ENCODE results near the gene RASAL2. TPM values are rescaled to one million over a fixed set of nuclear protein-coding genes. Genes with fewer than 3 reads are reported as not detected.
"Not testable (repeated sequence)": the region's sequence is repeated elsewhere in the genome, so short reads cannot be mapped to it uniquely, and the experiment has no call there.

Gene RASAL2
- total RNA-seq, 1 donor from 2014 or later: 17.3 TPM

DNA sequence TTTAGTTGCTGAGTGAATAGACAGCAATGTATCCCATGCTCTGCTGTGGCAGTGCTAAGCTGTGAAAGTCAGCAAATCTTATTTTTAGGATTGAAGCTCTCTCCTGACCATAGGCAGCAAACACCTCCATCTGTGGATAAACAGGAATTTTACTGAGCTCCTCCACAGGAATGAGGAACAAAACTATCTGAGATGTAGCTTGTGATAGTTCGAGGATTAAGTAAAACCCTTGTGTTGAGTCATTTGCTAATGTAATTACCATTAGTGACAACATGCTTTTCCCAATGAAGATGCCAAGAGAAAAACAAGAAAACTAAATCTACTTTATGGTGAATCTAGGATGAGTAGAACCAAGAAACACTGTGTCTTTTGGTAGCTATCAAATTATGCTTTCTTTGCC lies 280.1 kb downstream of the RASAL2 start:
- DNase-seq (ENCODE audit: low spot score): no peak

DNA sequence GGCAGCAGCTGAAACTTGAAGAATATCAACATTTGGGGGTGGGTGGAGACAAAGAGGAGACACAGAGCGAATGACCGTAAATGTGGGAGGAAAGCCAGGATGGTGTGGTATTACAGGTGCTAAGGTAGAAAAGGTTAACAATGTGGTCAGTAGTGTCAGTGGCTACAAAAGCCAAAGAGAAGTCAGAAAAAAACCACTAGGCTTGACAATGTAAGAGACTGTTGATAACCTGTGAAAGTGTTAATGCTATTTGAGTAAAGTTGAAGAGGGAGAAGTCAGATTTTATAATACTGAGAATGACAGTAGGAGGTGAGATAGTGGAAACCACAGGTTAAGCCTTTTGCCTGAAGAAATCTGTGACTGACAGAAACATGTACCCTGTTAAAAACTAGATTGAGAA lies 282.1 kb downstream of the RASAL2 start:
- DNase-seq (ENCODE audit: low spot score): no peak

DNA sequence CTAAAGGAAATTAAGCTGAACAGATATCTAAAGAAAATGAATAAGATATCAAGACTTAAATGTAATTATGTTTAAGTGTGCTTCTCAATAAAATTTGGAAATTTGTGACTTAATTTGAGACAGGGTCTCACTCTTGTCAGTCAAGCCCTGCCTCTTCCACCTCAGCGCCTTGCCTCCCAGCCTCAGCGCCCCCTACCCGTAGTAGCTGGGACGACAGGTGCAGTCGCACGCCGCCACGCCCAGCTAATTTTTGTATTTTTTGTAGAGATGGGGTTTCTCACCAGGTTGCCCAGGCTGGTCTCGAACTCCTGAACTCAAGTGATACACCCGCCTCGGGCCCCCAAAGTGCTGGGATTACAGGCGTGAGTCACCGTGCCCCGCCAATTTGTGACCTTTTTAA lies 285.9 kb downstream of the RASAL2 start:
- no peak for DNase-seq (ENCODE audit: low spot score)

DNA sequence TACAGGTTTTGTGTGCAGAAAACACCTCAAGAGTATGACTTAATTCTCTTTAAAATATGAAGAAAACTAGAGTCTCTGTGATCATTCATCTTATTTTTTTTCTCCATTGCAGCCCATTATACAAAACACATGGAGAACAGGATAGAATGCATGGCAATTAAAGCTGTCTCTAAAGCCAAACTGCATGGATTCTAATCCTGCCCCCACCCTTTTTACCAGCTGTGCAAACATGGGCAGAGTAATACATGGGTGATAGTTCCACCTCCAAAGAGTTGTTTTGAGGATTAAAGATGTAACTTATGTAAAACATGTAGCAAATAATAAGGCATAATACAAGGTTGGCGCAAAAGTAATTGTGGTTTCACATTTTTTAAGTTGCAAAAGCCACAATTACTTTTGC lies 288.5 kb downstream of the RASAL2 start:
- no peak for DNase-seq (ENCODE audit: low spot score)

DNA sequence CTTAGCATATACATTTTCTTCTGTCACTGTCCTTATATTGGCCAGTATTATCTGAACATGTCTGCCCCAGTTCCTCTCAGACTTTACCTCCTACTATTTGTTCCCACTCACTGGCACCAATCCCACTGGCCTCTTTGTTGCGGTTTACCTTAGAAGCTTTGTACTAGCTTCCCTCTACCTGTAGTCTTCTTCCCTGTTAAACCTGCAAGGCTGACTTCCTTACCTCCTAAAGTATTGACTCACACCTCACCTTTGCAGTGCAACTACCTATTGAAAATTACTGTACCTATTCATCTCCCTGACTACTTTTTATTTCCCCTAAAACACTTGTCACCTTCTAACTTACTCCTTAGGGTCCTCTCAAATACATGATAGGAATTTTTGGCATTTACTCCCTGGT lies 291.8 kb downstream of the RASAL2 start:
- DNase-seq (ENCODE audit: low spot score): no peak

DNA sequence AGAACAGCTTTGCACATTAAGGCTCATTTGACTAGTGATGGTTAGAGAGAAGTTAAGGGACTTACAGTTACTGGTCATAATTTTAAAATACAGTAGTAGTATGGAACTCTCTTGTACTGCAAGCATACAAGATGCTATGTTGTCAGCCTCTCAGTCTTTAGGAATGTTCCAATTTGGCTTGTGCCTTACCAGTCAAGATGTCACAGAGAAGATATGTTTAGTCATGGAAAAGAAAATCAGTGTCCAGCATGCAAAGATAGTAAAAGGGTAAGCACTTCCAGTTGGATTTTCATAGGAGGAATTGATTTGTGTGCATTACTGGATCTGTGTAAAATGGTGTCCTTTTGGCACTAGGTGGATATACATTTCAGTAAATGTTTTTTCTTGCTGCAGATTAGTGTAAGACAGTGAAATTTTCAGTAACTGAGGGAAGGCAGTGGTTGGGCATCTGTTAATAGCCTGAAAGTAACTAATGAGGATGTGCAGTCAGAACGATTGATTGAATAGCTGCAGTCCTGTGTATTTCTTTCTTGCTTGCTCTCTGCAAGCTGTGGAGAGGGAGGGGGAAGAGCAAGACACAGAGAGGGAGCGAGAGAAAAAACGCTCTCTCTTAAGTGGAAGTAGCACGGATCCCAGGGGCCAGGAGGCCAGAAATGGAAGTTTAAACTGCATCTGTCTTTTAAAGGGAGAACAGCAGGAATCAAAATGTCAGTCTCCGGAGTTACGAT lies 294.7 kb downstream of the RASAL2 start:
- DNase-seq (ENCODE audit: low spot score): no peak

DNA sequence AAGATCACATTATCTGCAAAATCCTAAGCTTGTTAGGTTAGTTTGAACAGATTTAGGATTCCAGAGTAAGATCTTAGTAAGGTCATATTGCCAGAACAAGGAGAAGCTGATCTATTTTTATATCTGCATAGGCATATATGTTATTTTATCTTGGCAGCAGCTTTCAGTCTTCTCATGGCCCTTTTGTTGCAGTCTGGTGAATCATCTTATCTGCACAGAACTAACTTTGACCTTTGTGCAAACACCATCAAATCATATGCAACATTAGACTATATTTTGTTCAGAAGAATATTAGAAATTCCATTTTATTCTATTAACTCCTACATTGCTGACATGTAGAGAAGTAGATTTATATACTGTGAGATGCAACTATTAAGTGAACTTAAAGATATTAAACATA lies 295.5 kb downstream of the RASAL2 start:
- DNase-seq (ENCODE audit: low spot score): no peak

DNA sequence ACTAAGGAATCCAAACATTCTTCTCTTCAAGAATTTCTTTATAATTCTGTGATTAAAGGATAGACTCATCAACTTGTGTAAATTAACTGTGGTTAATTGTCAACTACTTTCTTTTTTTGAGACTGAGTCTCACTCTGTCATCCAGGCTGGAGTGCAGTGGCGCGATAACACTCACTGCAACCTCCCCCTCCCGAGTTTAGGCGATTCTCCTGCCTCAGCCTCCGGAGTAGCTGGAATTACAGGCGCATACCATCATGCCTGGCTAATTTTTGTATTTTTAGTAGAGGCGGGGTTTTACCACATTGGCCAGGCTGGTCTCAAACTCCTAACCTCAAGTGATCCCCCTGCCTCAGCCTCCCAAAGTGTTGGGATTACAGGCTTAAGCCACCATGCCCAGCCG lies 296.4 kb downstream of the RASAL2 start:
- not testable (repeated sequence) for DNase-seq (ENCODE audit: low spot score)

DNA sequence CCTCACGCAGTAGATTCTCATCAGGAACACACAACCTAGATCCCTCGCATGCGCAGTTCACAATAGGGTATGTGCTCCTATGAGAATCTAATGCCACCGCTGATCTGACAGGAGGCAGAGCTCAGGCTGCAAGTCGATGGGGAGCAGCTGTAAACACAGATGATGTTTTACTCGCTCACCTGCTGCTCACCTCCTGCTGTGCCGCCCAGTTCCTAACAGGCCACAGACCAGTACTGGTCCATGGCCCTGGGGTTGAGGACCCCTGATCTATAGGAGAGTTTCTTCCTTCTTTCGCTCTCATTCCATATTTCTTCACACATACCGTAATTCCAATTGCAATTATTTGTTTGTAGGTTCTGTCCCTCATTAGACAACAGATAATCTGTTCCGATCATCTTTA lies 299.5 kb downstream of the RASAL2 start:
- no peak for DNase-seq (ENCODE audit: low spot score)

DNA sequence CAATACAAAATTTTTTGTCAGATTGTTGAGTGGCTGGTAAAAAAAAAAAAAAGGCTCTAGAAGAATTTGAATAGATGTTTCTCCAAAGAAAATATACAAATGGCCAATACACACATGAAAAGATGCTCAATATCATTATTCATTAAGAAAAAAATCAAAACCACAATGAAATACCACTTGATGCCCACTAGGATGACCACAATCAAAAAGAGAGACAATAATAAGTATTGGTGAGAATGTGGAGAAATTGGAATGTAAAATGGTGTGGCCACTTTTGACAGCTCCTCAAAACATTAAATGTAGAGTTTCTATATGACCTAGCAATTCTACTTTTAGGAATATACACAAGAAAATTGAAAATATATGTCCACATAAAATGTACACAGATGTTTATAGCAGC lies 302.9 kb downstream of the RASAL2 start:
- no peak for DNase-seq (ENCODE audit: low spot score)

DNA sequence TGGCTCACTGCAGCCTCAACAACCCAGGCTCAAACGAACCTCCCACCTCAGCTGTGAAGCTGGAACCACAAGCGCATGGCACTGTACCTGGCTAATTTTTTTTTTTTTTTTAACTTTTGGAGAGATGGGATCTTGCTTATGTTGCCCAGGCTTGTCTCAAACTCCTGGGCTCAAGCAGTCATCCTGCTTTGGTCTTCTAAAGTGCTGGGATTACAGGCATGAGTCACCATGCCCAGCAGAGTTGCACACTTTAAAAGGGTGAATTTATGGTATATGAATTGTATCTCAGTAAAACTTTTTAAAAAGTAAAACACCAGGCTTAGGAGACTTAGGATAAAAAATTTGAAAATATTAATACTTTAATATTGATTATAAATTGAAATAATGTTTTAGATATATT lies 303.8 kb downstream of the RASAL2 start:
- no peak for DNase-seq (ENCODE audit: low spot score)

DNA sequence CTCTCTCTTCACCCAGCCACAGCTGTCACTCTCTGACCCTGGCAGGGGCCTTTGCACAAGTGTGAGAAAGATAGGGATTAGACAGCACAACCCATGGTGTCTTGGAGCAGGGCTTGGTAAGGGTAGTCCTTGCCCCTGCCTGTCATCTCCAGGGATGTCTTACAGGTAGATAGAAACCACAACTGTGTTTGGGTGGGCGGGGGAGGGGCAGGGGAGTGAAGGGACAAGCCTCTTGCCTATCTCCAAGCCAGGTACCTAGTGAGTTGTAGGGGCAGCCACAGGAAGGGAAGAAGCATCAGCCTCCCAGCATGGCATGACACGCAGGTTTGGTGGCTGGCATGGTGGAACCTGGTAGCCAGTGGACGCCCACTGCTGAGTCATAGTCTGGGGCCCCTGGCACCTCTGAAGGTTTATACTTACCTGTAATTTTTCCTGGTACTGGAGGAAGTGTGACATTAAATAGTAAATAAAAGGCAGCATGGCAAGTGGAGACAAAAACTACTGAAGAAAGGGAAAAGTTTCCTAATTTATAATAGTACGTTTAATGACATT lies 305.3 kb downstream of the RASAL2 start:
- DNase-seq (ENCODE audit: low spot score): no peak

DNA sequence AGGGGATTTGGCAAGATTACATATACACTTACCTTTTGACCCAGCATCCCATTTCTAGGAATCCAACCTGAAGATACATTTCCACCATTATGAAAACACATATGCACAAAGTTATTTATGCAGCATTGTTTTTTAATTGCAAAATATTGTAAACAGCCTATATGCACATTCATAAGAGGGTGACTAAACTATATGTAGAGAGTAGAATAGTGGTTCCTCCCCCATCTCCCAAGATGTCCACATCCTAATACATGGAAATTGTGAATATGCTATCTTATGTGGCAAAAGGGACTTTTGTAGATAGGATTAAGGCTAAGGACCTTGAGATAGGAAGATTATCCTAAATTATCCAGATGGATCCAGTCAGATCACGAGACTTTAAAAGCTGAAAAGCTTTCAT lies 311.2 kb downstream of the RASAL2 start:
- no peak for DNase-seq (ENCODE audit: low spot score)

DNA sequence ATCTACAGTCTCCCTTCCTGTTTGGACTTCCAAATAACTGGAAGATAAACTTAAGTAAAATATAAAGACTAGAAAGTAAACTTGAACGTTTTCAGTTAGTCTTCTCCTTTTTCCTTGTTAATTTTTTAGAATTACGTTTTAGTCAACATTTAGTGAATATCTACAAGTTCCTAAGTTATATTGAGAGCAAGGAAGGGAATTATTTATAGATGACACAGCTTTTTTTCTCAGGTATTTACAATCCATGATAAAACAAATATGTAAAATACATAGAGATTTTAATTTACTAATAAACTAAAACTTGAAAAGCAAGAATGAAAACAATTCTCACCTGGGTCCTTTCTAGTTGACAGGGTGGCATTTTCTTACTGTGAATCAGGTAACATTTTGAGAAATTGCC lies 313.3 kb downstream of the RASAL2 start:
- DNase-seq (ENCODE audit: low spot score): no peak

DNA sequence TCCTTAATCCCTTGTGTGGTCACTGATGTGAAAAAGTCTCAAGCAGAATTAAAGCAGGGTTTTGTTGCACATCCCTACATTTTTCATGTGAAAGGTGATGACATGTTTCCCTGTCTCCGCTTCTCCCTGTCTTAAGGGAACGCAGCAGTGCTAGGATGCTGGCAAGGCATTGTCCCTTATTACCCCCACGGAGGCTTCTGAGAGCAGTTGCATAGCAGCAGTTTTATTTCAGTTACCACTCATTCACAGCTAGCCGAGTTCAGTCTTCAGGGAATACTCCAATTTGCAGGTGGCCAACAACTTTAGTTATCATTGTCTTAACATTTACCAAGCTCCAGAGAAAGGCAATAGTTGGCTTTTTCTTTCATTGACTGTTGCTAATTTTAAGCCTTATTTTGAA lies 313.8 kb downstream of the RASAL2 start:
- no peak for DNase-seq (ENCODE audit: low spot score)

DNA sequence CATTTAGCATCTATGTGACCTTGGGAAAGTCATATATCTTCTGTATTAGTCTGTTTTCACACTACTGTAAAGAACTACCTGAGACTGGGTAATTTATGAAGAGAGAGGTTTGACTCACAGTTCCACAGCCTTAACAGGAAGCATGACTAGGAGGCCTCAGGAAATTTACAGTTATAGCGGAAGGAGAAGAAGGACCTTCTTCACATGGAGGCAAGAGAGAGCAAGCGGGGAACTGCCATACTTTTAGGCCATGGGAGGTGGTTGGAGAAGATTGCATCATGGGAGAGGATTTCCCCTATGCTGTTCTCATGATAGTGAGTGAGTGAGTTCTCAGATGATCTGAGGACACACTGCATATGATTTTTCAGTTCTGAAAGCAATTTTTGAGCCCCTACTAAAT lies 315.0 kb downstream of the RASAL2 start:
- DNase-seq (ENCODE audit: low spot score): no peak

DNA sequence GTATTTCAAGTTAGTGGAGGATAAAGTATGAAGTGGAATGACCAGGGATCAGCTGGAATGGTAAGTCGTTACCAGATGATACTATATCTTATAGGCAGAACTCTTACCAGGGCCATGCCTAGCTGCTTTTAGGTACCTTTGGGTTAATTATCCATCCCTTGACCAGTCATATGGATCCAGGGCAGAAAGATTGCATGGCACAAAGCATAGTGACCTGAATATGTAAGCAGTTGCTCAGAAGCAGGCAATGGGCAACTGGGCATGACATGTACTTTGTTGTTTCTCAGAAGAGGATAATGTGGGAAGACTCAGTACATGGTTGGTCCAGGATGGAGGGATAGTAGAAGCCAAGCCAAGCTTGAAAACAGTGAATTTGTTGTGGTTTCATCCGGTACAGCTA lies 315.6 kb downstream of the RASAL2 start:
- DNase-seq (ENCODE audit: low spot score): no peak

DNA sequence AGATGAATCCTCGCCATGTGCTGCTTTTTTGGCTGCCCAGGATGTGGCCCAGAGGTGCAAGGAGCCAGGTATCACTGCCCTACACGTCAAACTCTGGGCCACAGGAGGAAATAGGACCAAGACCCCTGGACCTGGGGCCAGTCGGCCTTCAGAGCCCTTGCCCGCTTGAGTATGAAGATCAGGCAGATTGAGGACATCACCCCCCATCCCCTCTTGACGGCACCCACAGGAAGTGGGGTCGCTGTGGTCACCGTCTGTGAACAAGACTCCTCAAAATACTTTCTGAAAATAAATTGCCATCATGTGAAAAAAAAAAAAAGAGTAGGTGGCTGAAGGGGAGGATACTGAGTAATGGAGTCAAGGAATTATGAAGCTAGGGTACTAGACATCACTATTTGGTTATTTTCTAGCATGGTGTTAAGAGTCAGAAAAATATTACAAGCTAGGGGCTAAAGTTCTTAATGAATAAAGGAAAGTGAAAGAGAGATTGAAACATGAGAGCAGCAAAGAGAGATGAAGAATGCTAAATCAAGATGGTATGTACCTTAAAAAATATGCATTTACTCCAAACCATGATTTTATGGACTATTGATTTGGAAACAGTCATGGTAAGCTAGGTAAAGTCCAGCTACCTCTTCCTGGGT lies 318.0 kb downstream of the RASAL2 start:
- DNase-seq (ENCODE audit: low spot score): no peak

DNA sequence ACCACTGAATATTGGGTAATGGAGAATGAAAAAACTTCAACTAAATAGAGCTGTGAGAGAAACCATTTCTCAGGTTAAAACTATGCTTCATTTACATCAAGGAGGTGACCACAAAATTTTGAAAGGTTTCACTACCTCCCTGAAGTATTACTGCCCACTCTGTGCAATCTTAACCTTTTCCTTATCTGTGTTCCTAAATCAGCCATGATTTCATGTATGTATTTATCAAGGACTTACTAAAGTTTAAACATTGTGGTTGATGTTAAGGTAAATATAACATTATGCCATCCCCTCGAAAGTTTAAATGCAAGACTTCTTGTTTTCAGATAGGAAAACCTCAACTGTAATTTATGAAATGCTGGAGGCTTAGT lies 318.5 kb downstream of the RASAL2 start:
- no peak for DNase-seq (ENCODE audit: low spot score)

DNA sequence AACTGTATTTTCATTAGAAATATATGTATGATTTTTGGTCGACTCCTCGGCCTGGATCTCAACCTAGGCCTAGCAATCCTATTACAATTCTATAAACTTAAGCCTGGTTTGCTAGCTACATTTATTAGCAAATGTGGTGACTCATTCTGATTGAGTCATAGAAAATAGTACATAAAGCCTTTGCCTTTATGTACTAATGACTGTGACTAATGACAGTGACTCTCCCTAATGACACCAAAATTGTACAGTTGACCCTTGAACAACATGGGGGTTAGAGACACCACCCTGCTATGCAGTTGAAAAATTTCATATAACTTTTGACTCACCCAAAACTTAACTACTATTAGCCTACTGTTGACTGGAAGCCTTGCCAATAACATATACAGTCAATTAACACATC lies 324.0 kb downstream of the RASAL2 start:
- no peak for DNase-seq (ENCODE audit: low spot score)

DNA sequence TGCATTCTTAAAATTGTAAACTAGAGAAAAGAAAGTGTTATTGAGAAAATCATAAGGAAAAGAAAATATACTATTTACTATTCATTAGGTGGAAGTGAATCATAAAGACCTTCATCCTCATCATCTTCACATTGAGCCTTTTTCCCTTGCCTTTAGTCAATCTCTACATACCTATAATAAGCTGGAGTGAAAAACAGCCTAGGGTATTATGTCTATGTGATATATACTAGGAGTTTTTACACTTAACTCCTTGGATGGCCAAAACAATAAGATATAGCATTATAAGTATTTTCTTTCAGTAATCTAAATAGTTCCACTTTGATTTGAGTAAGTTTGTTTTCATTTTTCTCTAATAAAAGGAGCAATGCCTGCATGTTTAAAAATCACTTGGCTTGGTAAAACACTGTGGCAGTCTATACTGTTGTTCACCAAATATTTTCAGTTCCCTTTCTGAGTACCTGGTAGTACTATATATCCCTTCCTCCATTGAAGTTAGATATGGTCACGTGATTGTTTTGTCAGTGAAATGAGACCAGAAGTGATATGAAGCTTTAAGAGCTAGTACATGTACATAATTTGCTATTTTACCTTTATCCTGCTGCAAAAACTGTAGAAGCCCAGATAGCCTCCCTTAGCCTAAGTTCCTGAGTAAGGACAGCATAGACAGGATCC lies 324.5 kb downstream of the RASAL2 start:
- DNase-seq (ENCODE audit: low spot score): no peak

DNA sequence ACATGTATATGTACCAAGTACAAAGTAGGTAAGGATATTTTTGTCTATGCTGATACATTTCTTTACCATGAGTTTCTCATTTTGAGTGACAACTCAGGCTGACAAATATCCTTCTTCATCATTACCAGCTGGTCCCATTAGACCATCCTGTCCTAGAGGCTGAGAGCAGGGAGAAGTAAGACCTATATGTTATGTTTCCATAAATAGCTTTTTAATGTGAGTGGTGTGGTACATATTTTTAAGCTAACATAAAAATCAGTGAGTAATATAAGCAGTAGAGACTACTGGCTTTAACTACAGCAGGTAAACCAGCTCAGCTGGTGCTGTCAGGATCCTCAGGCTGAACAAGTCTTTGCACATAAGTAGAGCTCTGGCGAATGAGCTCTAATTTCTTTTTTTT lies 340.5 kb downstream of the RASAL2 start:
- DNase-seq (ENCODE audit: low spot score): no peak
